ENCODE results near the gene GRK7. TPM values are rescaled to one million over a fixed set of nuclear protein-coding genes. Genes with fewer than 3 reads are reported as not detected.

The GRK7 gene
- total RNA-seq, 1 experiment from 2014 or later: not detected

DNA sequence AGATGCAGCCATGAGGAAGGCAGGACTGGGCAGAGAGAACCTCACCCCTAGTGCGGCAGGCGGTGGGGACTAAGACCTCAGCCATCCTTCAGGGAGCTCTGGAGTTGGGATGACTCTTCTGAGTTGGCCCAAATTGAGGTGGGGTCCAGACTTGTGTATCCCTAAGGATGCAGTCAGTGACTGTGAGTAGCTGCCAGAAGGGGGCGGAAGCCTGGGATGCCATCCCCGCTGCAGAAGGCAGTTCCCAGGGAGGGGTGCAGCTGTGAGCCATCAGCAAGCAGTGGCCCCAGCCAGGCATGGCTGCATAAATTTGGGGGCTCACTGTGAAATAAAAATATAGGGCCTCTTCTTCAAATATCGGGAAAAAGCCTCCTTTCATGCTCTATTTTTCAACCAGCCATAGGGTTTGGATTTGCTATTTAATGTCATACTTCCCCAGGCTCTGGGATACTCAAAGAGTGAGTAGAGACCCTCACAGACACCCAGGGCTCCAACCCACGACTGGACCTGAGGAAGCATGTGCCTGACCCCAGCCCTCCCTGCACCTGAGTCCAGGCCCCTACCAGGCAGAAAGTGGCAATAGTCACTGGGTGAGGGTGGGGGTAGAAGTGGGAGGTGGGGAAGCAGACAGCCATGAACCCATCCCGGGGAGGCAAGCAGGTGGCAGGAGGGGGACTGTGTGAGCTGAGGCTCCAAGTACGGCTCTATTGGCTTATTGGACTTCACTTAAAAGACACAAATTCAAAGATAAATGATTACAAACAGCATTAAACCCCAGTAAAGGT lies 30.5 kb downstream of the GRK7 start:
- TF ChIP-seq CTCF (IDR thresholded peaks at IDR 0.05; ENCODE audit: unreplicated experiment): no peak
- H3K27ac Mint-ChIP-seq (ENCODE audit: unreplicated experiment): no peak overlapping the region
- no peaks in the 10 kb centered on the region for H3K36me3 Mint-ChIP-seq (ENCODE audit: insufficient read depth, unreplicated experiment)
- H3K4me3 Mint-ChIP-seq (ENCODE audit: low read depth, unreplicated experiment): no peak overlapping the region
- no peaks in the 10 kb centered on the region for H3K9me3 Mint-ChIP-seq (ENCODE audit: low read depth, unreplicated experiment)
- H3K27me3 Mint-ChIP-seq (ENCODE audit: unreplicated experiment): peaks cover 15% of the 10 kb centered on the region
- BruUV-seq (replicated peaks): no TSS peak
- H3K4me1 Mint-ChIP-seq (ENCODE audit: low read depth, unreplicated experiment): no peaks in the 10 kb centered on the region
- CTCF ChIA-PET: interaction anchor here (1.4 kb wide), 1 partner anchor 10 kb away, joined by 3 read pairs; no protein-coding TSS in a partner anchor
- DNase-seq: no peak
- intact Hi-C loops (cut with micrococcal nuclease; ENCODE audit: unreplicated experiment): no loop called here

DNA sequence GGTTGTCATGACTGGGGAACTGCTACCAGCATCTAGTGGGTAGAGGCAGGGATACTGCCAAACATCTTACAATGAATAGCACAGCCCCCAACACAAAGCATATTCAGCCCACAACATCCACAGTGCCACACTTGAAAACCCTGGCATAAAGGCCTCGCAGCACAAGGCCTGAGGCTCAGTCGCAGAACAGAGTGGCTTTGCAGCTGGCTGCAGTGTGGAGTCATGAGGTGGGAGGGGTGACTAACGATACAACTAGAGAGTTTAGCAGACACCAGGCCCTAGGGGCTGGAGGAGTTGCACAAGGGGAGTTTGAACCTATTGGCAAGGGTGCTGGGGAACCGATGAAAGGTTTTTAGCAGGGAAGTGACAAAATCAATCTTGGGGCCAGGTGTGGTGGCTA lies 32.1 kb downstream of the GRK7 start:
- no peak overlapping the region for H3K4me3 Mint-ChIP-seq (ENCODE audit: low read depth, unreplicated experiment)
- H3K36me3 Mint-ChIP-seq (ENCODE audit: insufficient read depth, unreplicated experiment): no peaks in the 10 kb centered on the region
- CTCF ChIA-PET: interaction anchor here (0.6 kb wide), 1 partner anchor 630 kb away, joined by 5 read pairs; no protein-coding TSS in a partner anchor
- BruUV-seq (replicated peaks): no TSS peak
- no peak overlapping the region for H3K27ac Mint-ChIP-seq (ENCODE audit: unreplicated experiment)
- no peak for DNase-seq
- H3K9me3 Mint-ChIP-seq (ENCODE audit: low read depth, unreplicated experiment): no peaks in the 10 kb centered on the region
- intact Hi-C loops (cut with micrococcal nuclease; ENCODE audit: unreplicated experiment): no loop called here
- peaks cover 15% of the 10 kb centered on the region for H3K27me3 Mint-ChIP-seq (ENCODE audit: unreplicated experiment)
- no peak for TF ChIP-seq CTCF (IDR thresholded peaks at IDR 0.05; ENCODE audit: unreplicated experiment)
- no peaks in the 10 kb centered on the region for H3K4me1 Mint-ChIP-seq (ENCODE audit: low read depth, unreplicated experiment)

DNA sequence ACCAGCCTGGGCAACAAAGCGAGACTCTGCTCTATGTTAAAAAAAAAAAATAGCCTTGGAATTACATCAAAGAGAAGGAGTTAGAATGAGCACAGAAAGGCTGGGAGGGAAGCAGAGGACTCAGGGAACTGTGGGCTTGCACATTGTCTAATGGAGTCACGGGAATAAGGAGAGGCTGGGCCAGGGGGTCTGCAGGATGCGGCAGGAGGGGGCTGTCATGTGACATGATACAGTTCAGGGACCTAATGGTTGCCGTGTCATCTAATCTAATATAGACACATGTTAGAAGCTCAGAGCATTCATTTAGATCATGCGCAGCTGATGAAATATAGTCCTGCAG lies 32.5 kb downstream of the GRK7 start:
- DNase-seq: no peak
- intact Hi-C loops (cut with micrococcal nuclease; ENCODE audit: unreplicated experiment): no loop called here
- no peak for TF ChIP-seq CTCF (IDR thresholded peaks at IDR 0.05; ENCODE audit: unreplicated experiment)
- no peak overlapping the region for H3K4me3 Mint-ChIP-seq (ENCODE audit: low read depth, unreplicated experiment)
- H3K9me3 Mint-ChIP-seq (ENCODE audit: low read depth, unreplicated experiment): no peaks in the 10 kb centered on the region
- CTCF ChIA-PET: no interaction called here
- no TSS peak for BruUV-seq (replicated peaks)
- H3K27ac Mint-ChIP-seq (ENCODE audit: unreplicated experiment): no peak overlapping the region
- H3K27me3 Mint-ChIP-seq (ENCODE audit: unreplicated experiment): peaks cover 15% of the 10 kb centered on the region
- no peaks in the 10 kb centered on the region for H3K4me1 Mint-ChIP-seq (ENCODE audit: low read depth, unreplicated experiment)
- H3K36me3 Mint-ChIP-seq (ENCODE audit: insufficient read depth, unreplicated experiment): no peaks in the 10 kb centered on the region

- H3K4me1 Mint-ChIP-seq (ENCODE audit: low read depth, unreplicated experiment): no peaks in the 10 kb centered on the region
- no peak for TF ChIP-seq CTCF (IDR thresholded peaks at IDR 0.05; ENCODE audit: unreplicated experiment)
- no peak for DNase-seq
- H3K36me3 Mint-ChIP-seq (ENCODE audit: insufficient read depth, unreplicated experiment): no peaks in the 10 kb centered on the region
- H3K27me3 Mint-ChIP-seq (ENCODE audit: unreplicated experiment): peaks cover 15% of the 10 kb centered on the region
- no TSS peak for BruUV-seq (replicated peaks)
- intact Hi-C loops (cut with micrococcal nuclease; ENCODE audit: unreplicated experiment): no loop called here
- CTCF ChIA-PET: interaction anchor here (0.6 to 1.6 kb wide), 2 partner anchors 78 to 170 kb away, joined by 3 to 4 read pairs; no protein-coding TSS in a partner anchor
- no peak overlapping the region for H3K27ac Mint-ChIP-seq (ENCODE audit: unreplicated experiment)
- no peak overlapping the region for H3K4me3 Mint-ChIP-seq (ENCODE audit: low read depth, unreplicated experiment)
- H3K9me3 Mint-ChIP-seq (ENCODE audit: low read depth, unreplicated experiment): no peaks in the 10 kb centered on the region
Observed at GRCh38 chr3:141796081-141796888, 33.1 kb downstream of the GRK7 start.

Data from Calu3 (cell line).